NCI-H1694 (cell line): ENCODE measurements around the gene TM4SF20.

Experiments
- DNase-seq: peaks from one replicate; lab custom pipeline; 2025; lab: John Stamatoyannopoulos, UW

The TM4SF20 gene, protein sequence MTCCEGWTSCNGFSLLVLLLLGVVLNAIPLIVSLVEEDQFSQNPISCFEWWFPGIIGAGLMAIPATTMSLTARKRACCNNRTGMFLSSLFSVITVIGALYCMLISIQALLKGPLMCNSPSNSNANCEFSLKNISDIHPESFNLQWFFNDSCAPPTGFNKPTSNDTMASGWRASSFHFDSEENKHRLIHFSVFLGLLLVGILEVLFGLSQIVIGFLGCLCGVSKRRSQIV

DNA sequence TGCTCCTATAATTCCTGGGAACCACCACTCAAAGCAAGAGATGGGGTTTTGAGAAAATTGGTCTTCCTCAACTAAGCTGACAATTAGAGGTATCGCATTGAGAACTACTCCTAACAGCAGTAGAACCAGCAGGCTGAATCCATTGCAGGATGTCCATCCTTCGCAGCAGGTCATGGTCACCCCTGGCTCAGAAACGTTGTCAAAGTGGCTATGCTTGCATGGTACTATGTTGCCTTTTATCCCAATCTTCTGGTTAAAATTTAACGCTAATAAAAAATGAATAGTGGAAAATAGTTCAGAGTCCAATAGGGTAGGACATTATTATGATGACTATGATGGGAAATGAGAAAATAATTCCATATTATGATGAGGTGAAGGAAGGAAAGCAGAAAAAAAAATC lies at the start of gene TM4SF20:
TM4SF20 (minus strand) TSS at position 212 of the 400 bp plus-strand sequence; CDS start at position 174, 38 bp downstream.
- DNase-seq = no peak

DNA sequence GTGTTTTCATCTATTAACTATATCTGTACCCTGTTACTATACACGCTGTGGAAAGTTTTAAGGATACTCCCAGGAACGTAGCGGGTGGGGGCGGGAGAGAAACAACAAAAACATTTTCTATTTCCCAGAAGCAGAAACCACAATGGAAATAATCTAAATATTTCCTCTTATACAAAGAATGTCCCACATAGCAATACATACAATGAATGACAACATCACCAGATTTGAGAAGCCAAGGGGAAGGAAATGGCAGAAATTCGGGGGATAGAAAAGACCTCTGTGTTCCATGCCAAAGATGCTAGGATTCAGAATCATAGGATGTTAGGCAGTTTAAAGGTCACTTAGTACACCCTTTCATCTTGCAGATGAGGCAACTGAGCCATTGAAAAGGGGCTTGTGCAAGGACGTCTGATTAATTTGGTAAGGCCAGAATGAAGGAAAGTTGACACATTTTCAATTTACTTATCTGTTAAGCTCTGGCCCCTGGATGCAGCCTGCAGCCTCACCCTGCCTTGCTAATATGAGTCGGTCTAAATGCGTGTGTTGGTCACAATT lies 49.7 kb upstream of the TM4SF20 start:
- no peak for DNase-seq

DNA sequence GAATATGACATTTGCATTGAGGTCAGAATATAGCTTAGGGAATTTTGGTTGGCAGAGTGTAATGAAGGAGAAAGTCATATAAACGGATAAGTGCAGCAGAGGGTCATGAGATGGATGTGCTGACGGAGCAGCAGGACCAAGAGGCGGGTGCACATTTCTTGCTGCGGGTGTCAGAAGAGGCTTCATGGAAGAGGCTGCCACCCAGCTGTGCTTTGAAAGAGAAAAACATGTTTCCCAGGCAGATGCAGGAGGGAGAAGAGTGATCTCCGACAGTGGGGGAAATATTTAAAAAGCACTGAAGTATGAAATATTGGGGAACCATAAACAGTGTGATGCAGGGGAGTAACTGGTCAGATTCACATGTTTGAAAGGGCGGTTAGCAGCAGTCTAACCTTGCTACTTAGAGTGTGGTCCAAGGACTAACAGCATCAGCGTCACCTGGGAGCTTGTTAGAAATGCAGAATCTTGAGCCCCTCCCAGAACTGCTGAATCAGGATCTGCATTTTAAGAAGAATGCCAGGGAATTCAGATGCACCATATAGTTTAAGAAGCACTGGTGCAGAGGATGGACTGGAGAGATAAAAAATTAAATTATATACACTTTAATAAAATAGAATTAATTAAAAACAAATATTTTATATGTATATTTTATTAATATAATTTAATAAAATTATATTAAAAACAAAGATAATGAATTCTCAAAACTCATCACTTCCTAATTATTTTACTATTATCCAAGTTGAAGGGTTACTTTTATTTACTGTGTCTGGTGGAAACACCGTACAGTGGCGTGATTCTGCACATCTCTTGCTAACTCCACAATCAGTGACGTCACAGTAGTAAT lies 44.8 kb upstream of the TM4SF20 start:
- no peak for DNase-seq

DNA sequence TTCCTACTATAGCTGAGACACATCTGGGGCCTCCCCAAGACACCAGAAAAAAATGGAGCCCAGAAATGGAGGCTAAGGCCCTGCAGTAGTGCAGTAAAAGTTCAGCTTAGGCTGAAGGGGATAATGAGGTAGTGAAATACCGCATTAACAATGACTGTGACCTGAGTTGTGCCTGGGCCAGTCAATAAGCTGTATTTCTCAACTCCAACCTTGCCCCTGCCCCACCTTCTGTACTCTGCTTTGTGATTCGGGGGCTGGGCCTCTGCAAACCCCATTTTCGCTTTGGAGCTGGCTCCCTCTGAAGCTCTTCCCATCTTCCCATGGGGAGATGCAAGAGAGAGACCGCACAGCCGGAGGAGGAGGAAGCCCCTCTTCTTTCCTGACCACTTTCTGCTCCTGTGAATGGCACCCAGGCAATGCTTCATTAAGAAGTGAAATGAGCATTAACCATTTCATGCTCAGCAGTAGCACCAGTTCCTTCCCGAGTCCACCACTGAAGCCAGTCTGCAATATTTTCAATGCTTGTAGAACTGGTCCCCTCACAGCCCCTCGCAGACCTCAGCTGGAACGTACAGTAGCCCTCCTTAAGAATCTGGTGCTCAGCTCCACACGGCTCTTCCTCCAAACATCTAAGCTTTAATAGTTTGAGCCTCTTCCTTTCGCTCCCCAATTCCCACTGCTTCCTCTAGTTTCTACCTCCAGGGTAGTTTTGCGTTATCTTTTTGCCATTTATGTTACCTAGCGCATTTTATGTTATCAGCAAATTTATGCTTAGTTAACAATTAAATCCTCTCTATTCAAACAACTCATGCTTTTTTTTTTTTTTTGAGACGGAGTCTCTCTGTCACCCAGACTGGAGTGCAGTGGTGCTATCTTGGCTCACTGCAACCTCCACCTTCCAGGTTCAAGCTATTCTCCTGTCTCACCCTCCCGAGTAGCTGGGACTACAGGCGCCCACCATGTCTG lies 41.3 kb upstream of the TM4SF20 start:
- DNase-seq = no peak

DNA sequence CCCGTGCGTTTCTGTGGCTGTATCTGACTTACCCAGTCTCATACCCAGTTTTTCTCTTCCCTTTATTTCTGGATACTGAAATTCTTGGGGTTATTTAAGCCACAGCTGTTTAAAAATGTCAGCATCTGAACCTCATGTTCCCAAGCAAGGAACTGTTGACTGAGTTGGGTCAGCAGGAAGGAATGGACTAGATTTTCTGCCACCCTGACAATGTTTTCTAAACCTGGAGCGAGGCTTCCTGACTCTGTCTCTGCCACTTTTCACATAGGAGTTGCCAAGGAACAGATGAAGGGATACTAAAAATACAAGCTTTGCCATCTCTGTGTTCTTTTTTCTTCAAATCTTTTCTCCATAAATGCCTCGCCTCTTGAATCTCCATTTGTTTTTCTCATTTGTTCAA lies 37.6 kb upstream of the TM4SF20 start:
- DNase-seq = no peak

DNA sequence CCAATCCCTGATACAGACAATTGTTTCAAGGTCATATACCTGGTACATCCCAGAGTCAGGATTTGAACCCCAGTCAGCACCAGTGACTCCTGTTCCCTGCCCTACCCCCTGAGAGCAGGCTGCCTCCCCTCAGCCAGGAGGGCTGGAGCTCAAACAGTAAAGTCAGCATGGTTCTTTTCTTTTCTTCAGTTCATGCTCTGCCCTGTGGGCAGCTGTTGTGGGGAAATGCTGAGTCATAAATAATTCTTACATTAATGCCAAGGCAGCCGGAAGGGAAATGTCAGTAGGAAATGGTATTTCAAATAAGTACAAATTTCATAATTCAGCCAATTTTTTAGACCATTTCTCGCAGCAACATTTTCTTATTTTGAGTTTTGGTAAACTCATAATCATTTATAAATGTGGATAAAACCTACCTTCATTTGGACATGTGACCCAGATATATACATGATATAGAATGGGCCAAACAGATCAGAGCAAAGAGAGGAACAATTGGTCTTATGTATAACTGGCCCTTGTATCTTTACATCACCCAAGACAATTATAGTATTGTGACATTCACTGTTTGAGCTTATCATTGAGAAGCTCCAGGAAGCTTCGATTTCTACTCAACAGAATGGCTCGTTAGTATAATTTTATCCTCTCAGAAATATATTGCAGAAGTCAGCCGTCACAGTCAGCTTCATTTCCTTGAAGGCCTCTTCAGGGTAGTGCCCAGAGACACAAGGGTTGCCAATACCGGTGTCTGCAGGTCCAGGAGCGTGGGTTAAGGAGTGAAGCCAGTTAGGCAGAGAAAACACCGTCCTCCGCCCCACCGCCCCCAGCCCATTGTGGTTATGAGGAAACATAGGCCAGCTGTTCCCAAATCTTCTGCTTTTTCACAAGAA lies 36.7 kb upstream of the TM4SF20 start:
- peak; percentile 8 for DNase-seq

DNA sequence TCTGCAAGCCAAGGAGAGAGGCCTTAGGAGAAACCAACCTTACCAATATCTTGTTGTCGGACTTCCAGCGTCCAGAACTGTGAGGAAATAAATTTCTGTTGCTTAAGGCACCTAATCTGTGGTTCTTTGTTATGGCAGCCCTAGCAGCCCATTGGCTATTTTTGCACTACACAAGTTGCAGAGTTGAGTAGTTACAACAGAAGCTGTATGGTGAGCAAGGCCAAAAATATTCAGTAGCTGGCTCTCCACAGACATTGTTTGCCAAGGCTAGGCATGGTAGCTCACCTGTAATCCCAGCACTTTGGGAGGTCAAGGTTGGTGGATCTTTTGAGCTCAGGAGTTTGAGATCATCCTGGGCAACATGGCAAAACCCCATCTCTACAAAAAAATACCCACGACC lies 35.7 kb upstream of the TM4SF20 start:
- no peak for DNase-seq

DNA sequence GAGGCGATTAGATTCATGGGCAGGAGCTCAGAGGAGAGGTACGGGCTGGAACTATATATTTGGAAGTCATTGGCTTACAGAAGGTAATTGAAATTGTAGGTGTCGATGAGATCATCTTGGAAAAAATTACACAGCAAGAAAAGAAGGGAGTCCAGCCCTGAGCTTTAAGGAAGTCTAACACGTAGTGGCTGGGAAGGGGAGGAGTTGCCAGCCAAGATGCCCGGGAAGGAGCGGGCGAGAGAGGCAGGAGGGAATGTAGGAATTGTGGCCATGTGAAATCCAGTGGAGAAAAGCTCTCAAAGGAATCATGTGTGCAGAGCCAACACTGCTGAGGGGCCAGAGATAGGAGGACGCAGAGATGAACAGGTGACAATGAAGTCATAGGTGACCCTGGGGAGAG lies 34.3 kb upstream of the TM4SF20 start:
- no peak for DNase-seq

DNA sequence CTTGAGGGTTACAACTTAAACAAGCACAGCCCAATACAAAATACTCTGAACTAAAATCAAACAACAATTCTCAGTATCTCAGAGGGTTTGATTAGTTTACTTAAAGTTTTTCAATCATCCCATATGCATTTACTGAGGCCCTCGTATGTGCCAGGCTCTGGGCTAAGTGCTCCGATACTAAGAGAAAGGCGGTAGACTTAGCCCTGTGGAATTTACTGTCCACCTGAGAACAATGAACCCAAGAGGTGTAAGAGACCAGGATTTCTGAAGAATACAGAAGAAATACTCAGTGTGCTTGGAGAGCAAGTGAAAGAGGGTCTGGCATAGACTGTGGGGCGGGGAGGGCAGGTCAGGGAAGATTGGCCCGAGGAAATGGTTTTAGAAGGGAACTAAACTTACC lies 33.8 kb upstream of the TM4SF20 start:
- no peak for DNase-seq

DNA sequence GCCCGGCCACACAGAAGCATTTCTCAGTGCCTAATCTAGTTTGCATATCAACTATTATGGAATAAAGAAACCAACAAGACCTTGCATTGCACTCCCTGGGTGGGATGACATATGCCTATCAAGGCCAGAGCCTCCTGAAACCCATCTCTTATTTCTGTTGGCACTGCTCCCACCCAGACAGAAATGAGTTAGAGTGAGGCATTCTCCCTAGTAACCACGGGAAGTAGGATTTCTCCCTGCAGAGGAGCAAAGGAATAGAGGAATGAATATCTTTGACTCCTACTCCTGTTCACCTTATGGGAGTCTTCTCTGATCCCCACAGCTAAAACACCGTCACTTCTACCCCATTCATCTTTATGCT lies 32.9 kb upstream of the TM4SF20 start:
- no peak for DNase-seq

DNA sequence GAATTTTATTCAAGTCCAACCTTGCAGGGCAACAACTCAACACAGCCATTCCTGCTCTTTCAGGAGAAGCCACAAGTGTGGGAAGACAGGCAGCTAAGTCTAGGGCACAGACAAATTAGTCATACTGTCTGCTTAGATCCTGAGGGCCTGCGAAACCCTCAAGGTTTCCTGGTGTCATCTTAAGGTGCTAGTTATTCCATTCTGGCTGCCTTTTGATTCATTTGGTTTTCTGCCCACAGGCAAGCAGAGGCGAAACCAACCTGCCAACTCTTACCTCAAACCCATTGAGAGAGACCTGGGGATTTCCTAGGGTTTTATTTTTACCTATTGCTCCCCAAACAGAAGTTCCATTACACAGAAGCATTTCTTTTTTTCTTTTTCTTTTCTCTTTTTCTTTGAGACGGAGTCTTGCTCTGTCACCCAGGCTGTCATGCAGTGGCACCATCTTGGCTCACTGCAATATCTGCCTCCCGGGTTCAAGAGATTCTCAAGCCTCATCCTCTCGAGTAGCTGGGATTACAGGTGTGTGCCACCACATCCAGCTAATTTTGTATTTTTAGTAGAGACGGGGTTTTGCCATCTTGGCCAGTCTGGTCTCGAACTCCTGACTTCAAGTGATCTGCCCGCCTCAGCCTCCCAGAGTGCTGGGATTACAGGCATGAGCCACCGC lies 32.3 kb upstream of the TM4SF20 start:
- no peak for DNase-seq

DNA sequence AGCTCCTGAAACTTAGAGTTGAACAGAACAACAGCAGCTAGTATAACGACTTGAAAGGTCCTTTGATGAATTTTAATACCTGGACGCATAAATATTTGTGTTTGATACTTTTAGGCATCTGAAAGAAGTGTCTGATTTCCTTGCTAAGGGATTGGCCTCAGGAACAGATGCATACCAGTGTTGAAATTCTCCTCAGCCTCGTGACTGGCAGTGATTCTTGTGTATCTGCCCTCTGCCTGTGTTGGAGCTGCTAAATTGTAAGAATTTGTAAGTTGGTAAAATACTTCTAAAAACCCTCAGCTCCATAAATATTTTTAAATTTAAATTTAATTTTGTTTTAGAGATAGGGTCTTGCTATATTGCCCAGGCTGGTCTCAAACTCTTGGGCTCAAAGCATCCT lies 31.1 kb upstream of the TM4SF20 start:
- DNase-seq = no peak

DNA sequence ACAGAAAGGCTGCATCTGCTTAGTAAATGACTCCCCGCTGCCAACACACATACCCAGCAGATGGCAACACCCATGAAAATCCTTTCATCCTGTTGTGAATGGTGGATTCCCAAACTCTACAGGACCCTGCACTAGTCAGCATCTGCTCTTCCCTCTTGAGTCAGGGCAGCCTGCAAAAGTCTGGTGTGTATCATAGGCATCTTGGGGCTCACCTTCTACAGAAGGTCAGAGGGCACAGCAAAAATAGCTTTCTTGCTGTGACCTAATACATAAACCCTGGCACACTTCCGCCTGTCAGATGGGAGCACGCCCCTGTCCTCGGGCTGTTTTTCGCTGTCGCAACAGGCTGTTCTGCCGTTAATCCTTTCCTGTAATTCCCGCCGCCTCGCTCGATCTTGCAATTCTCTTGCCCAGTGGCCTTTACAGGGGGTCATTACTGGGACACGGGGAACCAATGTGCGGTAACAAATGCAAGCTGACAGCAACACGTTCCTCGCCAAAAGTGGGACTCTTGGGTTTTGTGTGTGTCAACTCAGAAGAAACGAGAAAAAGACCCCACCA lies 28.6 kb upstream of the TM4SF20 start:
- peak; percentile 93 for DNase-seq

DNA sequence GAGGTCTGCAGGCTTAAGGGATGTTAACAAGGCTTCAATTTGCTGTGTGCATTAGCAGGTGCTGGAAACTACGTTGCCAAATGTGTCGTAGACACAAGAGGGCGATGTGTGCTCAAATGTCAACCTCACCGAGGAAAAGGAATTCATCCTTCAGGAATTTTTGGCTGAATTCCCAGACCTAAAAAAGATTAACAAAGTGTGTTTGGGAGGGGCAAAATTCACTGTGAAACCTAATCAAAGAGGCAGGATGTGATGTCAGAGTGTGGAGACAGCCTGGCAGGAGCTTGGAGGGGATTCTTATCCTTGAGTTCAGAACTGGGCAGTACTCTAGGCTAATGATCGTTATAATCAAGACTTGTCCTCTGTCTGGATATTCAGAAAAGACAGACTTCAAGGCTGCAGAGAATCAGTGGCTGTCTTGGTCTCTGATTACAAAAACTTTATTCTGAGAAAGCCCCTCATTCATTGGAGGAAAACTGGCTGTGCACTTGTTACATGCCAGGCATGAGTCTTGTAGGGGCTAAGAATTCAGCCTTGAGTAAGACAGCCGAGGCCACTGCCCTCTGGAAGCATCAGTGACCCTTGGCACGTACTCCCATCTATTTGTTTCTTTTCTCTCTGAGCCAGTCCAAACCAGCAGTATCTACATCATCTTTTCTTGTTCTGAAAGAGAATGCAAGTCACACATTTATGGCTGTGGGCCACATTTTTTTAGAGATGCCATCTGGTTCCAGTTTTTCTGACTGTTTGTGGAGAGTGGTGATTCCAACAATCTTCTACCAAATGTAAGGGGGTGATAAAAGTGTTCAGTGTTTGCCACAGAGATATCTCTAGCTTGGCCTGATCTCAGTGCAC lies 27.3 kb upstream of the TM4SF20 start:
- DNase-seq = peak; percentile 92

DNA sequence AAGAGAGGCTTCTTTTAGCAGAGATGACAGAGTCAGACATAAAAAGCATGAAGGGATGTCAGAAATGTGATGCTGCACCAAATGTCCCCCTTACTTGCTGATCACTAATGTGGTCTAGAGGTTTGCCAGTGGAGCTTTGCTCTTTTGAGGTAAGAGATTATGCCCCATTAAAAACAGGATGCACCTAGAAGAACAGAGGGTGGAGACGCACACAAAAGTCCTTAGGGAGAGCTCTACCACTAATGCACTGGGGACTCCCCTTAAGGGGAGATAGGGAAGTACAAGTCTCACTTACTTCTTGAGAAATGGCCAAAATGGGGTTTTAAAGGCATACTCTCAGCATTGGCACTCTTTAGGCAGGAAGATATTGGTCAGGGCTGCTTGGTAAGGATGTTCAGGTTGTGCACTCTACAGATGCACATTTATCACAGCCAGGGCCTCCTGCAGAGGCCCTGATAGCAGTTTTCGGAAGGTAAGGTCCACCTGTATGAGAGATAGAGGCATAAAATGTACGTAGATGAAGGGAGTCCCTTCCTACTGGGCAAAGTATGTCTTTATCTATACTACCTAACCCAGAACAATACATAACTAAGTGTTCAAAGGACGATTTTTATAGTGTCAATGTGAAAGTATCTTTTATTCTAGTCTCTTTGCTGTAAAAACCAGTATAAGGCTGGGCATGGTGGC lies 25.6 kb upstream of the TM4SF20 start:
- DNase-seq = no peak

DNA sequence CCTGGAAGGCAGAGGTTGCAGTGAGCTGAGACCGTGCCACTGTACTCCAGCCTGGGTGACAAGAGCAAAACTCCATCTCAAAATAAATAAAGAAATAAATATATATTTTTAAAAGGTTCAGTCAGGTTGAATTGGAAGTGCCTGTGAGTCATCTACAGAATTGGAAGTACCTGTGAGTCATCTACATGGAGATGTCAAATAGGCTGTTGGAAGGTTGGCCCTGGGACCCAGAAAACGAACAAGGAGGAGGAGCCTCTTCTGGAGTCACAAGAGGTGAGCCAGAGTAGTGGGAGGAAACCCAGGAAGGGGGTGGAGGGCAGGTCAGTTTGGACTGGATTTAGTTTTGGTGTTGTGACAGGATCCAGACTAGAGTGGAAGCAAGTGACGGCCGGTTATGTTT lies 23.9 kb upstream of the TM4SF20 start:
- DNase-seq = no peak

DNA sequence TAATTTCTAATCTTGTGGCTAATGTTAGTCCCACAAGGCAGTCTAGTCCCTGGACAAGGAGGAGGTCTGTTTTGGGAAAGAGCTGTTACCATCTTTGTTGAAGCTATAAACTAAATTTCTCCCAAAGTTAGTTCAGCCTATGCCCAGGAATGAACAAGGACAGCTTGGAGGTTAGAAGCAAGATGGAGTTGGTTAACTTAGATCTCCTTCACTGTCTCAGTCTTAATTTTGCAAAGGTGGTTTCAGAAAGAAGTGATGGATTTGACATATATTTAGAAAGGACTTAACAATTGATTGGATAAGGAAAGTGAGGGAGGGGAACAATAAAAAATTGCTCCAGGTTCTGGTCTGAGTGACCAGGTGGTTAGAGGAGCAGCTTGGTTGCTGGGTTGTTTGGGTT lies 23.2 kb upstream of the TM4SF20 start:
- no peak for DNase-seq

DNA sequence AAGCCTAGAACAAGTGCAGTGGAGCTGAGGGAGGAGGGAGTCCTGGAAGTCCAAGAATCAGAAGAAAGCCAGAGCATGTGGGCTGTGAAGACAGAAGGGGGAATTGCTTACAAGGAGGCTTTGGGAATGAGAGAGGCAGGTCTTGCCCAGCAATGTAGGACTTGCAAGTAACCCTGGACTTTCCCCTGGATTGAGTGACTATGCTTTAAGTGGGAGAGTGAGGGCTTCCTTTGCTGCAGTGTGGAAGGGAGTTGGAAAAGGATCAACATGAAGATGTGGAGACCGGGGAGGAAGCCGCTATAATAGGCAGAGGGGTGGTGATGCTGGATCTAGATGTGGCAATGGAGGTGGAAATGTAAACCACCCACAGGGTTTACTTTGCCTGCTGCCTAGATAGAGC lies 22.4 kb upstream of the TM4SF20 start:
- DNase-seq = no peak
